Measurements from ENCODE around the gene CLEC16A. TPM values are rescaled to one million over a fixed set of nuclear protein-coding genes. Genes with fewer than 3 reads are reported as not detected.

CLEC16A gene, protein sequence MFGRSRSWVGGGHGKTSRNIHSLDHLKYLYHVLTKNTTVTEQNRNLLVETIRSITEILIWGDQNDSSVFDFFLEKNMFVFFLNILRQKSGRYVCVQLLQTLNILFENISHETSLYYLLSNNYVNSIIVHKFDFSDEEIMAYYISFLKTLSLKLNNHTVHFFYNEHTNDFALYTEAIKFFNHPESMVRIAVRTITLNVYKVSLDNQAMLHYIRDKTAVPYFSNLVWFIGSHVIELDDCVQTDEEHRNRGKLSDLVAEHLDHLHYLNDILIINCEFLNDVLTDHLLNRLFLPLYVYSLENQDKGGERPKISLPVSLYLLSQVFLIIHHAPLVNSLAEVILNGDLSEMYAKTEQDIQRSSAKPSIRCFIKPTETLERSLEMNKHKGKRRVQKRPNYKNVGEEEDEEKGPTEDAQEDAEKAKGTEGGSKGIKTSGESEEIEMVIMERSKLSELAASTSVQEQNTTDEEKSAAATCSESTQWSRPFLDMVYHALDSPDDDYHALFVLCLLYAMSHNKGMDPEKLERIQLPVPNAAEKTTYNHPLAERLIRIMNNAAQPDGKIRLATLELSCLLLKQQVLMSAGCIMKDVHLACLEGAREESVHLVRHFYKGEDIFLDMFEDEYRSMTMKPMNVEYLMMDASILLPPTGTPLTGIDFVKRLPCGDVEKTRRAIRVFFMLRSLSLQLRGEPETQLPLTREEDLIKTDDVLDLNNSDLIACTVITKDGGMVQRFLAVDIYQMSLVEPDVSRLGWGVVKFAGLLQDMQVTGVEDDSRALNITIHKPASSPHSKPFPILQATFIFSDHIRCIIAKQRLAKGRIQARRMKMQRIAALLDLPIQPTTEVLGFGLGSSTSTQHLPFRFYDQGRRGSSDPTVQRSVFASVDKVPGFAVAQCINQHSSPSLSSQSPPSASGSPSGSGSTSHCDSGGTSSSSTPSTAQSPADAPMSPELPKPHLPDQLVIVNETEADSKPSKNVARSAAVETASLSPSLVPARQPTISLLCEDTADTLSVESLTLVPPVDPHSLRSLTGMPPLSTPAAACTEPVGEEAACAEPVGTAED
- polyA plus RNA-seq (ENCODE audit: insufficient read depth in 1 of 5, insufficient read length in 5 of 5, low replicate concordance in 1 of 5) = 10 to 100 TPM; 16.5 to 19.9 (median 18.6) TPM
- long read RNA-seq, donor 1 = 0 reads
- long read RNA-seq, donor 2 = 0 reads
- long read RNA-seq, donor 3 = 0 reads
- long read RNA-seq, donor 4 = 0 reads
- long read RNA-seq, donor 5, full-length matches to known transcripts = 1 of 1 reads
- long read RNA-seq, donor 5, partial matches to known transcripts = 0 of 1 reads
- long read RNA-seq, donor 5, other reads (novel, unspliced or antisense) = 0 of 1 reads
- long read RNA-seq, donor 6 = 0 reads
- long read RNA-seq, donor 7, partial matches to known transcripts = 0 of 1 reads
- long read RNA-seq, donor 7, other reads (novel, unspliced or antisense) = 0 of 1 reads
- long read RNA-seq, donor 8 = 0 reads

DNA sequence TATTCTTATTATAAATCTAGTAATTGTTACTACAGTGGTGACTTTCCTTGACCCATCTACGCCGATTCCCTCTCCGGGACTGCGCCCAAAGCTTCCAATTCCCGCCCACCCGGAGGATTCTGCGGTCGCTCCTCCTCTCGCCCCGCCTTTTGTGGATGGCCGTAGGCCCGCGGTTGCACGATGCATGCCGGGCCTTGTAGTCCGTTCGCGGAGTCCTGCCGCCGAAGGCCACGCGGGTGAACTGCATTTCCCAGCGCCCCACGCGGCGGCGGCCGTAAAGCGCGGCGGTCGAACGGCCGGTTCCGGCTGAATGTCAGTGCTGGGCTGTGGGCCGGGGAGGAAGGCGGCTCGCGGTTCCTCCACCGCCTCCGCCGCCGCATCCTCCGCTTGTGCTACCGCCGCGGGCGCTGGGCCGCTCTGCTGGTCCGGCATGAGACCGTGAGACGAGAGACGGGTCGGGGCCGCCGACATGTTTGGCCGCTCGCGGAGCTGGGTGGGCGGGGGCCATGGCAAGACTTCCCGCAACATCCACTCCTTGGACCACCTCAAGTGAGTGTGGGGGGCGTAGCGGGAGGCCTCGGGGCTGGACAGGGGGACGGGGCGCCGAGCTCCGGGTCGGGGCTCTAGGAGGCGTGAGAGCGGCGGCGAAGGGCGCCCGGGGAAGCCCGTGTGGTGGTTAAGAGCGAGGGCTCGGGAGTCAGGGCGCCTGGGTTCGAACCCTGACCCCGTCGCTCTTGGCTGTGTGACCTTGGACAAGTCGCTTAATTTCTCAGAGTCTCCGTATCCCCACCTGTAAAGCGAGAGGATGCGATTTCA lies at the start of gene CLEC16A:
Gene CLEC16A (plus strand): TSS at position 316 of the 816 bp plus-strand sequence. CDS start 154 bp downstream, at position 470.
- peak; percentile 94 for DNase-seq

DNA sequence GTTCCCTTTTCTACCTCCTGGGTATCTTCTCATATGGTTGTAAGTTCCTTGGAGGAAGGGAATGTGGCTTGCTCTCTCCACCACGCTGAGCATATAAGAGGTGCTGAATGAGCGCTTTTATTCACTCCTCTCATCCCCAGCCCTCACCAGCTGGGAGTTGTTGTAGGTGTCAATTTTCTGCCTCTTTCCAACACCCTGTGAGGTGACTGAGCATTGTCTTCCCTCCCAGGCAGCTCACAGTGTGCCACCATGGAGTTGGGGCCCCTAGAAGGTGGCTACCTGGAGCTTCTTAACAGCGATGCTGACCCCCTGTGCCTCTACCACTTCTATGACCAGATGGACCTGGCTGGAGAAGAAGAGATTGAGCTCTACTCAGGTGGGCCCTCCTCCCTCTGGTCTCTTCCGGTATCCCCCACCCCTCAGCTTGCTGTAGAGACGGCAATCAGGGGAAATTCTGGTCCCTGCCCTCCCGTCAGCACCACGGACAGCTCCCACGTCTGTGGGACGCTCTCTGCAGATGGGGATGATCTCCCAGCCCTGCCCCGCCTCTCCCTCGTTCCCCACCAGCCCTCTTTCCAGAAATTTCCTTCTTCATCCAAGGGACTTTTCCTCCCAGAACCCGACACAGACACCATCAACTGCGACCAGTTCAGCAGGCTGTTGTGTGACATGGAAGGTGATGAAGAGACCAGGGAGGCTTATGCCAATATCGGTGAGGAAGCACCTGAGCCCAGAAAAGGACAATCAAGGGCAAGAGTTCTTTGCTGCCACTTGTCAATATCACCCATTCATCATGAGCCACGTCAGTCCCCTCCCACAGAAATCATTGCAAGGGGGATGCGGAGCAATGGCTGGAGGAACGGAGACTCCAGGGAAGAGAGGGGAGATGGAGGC lies 49.1 kb upstream of the CLEC16A start:
- DNase-seq = no peak

DNA sequence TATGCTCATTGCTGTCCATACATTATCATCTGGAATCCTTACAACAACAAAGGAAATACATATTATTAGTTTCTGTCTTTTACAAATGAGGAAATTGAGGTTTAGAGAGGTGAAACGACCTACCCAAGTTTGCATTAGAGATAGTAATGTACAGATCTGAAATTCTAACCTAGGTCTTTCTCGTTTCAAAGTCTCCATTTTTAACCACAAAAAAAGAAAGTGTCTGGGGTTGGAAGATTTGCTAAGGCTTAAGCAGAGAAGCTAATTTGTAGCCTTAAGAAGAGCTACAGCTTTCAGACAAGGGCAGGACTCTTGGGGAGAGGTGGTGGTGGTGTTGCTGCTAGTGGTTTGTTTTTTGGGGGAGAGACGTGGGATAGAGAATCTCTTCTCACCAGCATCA lies 48.2 kb upstream of the CLEC16A start:
- DNase-seq = no peak

DNA sequence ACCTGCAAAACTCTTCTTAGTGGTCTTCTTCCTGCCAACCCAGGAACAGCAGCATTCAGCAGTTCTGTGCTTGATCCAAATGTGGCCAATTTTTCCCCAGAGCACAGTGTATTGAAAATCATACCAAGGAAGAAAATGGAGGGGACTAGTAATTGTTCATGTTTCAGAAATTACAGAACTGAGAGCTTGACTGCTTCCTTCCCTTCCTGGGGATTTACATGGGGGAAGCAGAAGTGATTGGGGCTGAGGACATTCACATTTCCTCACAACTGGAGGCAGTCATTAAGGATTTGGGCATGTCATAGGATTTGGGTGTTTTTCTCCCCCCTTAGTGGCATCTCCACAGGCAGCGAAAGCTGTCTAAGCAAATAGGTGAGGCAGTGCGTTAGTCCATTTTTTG lies 47.6 kb upstream of the CLEC16A start:
- no peak for DNase-seq

DNA sequence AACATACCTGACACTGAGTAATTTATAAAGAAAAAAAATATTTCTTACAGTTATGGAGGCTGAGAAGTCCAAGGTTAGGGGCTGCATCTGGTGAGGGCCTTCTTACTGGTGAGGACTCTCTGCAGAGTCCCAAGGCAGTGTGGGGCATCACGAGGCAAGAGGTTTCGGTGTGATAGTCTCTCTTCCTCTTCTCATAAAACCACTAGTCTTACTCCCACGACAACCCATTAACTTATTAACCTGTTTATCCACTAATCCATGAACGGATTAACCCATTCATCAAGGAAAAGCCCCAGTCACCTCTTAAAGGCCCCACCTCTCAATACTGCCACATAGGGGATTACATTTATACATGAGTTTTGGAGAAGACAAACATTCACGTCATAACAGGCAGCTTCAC lies 47.2 kb upstream of the CLEC16A start:
- no peak for DNase-seq

DNA sequence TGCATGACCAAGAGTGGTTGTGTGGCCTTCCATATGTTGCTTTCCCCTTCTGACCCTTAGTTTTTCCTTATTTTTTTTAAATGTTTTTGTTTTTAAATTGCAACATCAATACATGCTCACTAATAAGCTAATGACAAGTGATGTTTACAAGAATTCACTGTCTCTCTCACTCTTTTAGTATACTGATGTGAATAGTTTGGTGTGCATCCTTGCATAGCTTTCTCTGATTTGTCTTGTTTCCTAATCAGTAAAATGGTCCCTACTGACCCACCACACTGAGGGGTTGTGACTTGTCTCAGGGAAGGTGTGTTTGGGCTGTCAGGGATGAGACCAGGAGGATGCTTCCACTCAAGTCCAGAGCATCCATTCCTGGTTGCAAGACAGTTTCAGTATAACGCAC lies 41.4 kb upstream of the CLEC16A start:
- DNase-seq = no peak

DNA sequence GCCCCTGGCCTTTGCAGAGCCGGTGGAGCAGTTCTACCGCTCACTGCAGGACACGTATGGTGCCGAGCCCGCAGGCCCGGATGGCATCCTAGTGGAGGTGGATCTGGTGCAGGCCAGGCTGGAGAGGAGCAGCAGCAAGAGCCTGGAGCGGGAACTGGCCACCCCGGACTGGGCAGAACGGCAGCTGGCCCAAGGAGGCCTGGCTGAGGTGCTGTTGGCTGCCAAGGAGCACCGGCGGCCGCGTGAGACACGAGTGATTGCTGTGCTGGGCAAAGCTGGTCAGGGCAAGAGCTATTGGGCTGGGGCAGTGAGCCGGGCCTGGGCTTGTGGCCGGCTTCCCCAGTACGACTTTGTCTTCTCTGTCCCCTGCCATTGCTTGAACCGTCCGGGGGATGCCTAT lies 37.9 kb upstream of the CLEC16A start:
- no peak for DNase-seq

DNA sequence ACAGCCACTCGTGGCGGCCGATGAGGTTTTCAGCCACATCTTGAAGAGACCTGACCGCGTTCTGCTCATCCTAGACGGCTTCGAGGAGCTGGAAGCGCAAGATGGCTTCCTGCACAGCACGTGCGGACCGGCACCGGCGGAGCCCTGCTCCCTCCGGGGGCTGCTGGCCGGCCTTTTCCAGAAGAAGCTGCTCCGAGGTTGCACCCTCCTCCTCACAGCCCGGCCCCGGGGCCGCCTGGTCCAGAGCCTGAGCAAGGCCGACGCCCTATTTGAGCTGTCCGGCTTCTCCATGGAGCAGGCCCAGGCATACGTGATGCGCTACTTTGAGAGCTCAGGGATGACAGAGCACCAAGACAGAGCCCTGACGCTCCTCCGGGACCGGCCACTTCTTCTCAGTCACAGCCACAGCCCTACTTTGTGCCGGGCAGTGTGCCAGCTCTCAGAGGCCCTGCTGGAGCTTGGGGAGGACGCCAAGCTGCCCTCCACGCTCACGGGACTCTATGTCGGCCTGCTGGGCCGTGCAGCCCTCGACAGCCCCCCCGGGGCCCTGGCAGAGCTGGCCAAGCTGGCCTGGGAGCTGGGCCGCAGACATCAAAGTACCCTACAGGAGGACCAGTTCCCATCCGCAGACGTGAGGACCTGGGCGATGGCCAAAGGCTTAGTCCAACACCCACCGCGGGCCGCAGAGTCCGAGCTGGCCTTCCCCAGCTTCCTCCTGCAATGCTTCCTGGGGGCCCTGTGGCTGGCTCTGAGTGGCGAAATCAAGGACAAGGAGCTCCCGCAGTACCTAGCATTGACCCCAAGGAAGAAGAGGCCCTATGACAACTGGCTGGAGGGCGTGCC lies 37.2 kb upstream of the CLEC16A start:
- DNase-seq = peak; percentile 48 to 55

DNA sequence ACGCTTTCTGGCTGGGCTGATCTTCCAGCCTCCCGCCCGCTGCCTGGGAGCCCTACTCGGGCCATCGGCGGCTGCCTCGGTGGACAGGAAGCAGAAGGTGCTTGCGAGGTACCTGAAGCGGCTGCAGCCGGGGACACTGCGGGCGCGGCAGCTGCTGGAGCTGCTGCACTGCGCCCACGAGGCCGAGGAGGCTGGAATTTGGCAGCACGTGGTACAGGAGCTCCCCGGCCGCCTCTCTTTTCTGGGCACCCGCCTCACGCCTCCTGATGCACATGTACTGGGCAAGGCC lies 36.7 kb upstream of the CLEC16A start:
- no peak for DNase-seq

DNA sequence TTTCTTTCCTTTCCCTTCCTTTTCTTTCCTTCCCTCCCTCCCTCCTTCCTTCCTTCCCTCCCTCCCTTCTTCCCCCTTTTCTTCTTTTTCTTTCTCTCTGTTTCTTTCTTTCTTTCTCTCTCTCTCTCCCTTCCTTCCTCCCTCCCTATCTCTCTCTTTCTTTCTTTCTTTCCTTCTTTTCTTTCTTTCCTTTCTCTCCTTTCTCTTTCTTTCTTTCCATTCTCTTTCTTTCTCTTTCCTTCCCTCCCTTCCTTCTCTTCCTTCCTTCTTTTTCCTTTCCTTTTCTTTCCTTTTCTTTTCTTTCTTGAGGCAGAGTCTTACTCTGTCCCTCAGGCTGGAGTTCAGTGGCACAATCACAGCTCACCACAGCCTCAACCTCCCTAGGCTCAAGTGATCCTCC lies 33.1 kb upstream of the CLEC16A start:
- no peak for DNase-seq

DNA sequence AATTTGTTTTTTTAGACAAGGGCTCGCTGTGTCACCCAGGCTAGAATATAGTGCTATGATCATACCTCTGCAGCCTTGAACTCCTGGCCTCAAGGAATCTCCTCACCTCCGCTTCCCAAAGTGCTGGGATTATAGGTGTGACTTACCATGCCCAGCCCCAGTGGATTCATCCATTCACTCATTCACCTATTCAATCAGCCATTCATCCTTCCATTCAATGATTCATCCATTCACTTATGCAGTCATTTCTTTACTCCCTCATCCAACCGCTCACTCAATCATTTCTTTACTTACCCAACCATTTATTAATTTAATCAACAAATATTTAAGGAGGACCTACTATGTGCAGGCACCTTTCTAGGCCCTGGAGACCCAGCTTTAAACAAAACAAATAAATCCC lies 27.8 kb upstream of the CLEC16A start:
- DNase-seq = no peak

DNA sequence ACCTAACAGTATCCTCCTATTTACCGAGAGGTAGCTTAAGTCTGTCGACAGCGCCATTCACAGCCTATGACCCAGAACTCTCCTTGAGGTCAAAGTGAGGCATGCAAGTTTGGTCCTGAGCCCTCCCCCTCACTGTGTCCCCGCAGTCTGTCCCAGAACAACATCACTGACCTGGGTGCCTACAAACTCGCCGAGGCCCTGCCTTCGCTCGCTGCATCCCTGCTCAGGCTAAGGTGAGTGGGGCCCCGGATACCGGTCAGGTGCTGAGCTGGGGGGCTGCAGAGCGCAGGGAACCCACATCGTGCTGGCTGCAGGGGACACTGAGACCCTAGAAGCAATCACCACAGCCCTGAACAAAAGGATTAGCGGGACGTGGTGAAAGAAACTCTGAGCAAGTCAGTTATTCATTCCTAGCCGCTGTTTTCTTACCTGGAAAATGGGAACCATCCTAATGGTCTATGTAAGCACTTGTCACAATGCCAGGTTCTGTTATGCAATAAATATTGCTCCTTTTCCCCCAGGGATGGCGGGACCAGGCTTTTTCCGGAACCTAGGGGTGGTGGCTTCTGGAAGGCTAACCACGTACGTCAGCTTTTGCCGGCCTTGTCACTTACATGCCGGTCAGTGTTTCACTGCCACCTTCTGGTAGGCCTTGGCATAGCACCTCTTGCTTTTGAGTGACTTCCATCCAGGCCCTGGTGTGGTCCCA lies 25.9 kb upstream of the CLEC16A start:
- DNase-seq = peak; percentile 79 to 89

DNA sequence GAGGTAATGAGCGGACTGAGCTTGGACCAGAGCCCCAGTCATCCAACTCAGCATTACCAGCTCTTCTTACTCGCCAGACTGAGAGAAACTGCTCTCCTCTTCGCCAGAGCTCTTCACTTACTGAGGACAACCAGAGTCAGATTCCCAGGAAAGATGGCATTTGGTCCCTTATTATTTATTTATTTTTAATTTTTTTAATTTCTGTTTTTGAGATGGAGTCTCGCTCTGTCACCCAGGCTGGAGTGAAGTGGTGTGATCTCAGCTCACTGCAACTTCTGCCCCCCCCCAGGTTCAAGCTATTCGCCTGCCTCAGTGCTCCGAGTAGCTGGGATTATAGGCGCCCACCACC lies 25.4 kb upstream of the CLEC16A start:
- no peak for DNase-seq

DNA sequence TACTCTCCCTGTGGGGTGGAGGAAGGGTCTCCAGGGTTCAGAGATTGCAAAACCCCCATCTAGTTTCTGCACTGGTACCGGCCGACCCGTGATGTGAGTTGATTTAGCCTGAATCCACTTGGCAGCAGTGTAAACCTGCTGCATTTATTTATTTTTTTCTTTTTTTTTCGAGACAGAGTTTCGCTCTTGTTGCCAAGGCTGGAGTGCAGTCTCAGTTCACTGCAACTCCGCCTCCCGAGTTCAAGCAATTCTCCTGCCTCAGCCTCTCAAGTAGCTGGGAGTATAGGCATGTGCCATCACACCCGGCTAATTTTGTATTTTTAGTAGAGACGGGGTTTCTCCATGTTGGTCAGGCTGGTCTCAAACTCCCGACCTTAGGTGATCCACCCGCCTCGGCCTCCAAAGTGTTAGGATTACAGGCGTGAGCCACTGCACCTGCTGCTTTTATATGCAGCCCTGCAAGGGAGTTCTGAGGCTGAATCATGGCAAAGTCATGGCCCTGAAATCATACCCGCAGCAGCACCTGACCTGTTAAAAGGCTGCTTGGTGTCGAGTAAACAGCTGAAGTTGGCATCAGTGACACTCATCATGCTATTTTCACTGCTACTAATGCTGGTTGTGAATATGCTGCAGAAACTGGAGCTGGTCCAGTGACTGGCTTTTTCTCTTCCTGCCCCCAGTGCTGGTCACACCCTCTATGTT lies 23.5 kb upstream of the CLEC16A start:
- no peak for DNase-seq

DNA sequence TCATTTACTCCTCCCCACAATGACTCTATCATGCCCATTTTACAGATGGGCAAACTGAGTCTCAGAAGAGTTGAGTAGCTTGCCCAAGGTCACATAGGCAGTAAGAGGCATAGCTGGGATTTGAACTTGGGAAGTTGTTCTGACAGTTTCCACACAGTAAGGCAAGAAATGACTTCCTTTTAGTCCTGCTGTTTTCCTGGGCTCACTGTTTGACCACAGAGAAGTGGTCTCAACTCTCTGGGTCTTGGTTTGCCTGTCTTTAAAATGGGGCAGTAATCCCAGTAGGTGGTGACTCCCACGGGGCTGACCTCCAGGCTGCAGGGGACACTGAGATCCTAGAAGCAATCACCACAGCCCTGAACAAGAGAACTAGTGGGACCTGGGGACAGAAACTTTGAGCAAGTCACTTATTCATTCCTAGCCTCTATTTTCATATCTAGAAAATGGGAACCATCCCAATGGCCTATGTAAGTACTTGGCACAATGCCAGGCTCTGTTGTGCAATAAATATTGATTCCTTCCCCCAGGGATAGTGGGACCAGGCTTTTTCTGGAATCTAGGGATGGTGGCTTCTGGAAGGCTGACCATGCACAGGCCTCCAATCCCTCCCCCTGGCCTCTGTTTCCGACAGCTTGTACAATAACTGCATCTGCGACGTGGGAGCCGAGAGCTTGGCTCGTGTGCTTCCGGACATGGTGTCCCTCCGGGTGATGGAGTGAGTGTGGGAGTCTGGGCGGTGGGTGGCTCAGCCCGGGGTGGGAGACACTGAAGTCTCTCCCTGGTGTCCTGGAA lies 22.6 kb upstream of the CLEC16A start:
- DNase-seq = no peak

DNA sequence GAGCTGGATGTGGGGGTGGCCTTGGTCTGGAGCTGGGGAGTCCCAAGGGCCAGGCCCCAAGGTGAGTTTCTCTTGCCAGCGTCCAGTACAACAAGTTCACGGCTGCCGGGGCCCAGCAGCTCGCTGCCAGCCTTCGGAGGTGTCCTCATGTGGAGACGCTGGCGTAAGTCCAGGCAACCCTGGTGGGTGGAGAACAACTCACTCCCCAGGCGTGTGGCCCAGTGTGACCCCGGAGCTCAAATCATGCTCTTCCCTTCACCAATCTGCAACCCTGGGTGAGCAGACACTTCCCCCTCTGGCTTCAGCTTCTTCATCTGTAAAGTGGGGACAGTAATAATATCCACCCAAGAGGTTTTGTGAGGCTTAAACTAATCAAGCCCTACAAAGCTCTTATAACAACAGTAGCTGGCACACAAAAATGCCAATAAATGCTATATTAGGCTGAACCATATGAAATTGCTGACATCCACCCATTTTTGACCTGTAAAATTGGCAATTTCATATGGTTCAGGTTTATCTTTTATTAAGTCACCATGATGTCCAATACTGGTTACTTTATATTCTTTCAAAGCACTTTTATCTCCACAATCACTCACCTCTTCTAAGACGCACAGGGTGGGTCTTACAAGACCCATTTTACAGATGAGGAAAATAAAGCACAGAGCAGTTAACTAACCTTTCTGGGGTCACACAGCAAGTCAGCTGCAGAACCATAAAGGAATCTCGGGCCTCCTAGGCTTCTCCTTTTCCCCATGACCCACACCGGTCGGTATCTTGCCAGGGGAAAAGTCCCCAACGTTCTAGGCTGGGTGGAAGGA lies 21.8 kb upstream of the CLEC16A start:
- no peak for DNase-seq
